Esophagus muscularis mucosa (tissue), 4 donors: ENCODE data around the gene CNTROB. TPM values are rescaled to one million over a fixed set of nuclear protein-coding genes. Genes with fewer than 3 reads are reported as not detected.

ENCODE experiments used
- DNase-seq: peaks from one replicate; pipeline ENCODE4 v3.0.0-alpha.2; 2017; ENCODE audit errors: extremely low spot score
- H3K27ac ChIP-seq, 4 donors: fragments of 200-600 bp; sonication (generic); replicated peaks in 1 of 4; 1 replicate in 3 of 4; 2 replicates in 1 of 4; pipeline ENCODE4 v1.5.1; 2016 to 2019; ENCODE audit warnings: mild to moderate bottlenecking in 1 of 4
- H3K27me3 ChIP-seq, 4 donors: fragments of 200-600 bp; sonication (generic); one replicate each; pipeline versions ENCODE4 v1.5.1 to v1.6.0; 2016 to 2019
- H3K36me3 ChIP-seq, 4 donors: fragments of 200-600 bp; sonication (generic); one replicate each; pipeline ENCODE4 v1.5.1; 2016 to 2019
- H3K4me1 ChIP-seq, 4 donors: fragments of 200-600 bp; sonication (generic); one replicate each; pipeline ENCODE4 v1.5.1; 2016 to 2019
- H3K4me3 ChIP-seq, 4 donors: fragments of 200-600 bp; sonication (generic); 1 replicate in 2 of 4; 2 replicates in 2 of 4; pipeline ENCODE4 v1.5.1; 2016 to 2019; ENCODE audit warnings: mild to moderate bottlenecking in 4 of 4, moderate library complexity in 1 of 4
- H3K9me3 ChIP-seq, 4 donors: fragments of 200-600 bp; sonication (generic); 1 replicate in 3 of 4; 2 replicates in 1 of 4; pipeline ENCODE4 v1.5.1; 2016 to 2019
- EP300 ChIP-seq: sonication (generic); formaldehyde crosslinking; IDR thresholded peaks from one replicate; pipeline ENCODE4 v1.6.1; 2017; ENCODE audit warnings: antibody characterized with exemption
- POLR2A ChIP-seq: fragments of 450-650 bp; IDR thresholded peaks from one replicate; pipeline ENCODE4 v1.6.1; 2017; ENCODE audit warnings: antibody characterized with exemption, moderate library complexity, mild to moderate bottlenecking, low read depth
- POLR2AphosphoS5 ChIP-seq, 2 donors: sonication (generic); formaldehyde crosslinking; IDR thresholded peaks; one replicate each; pipeline ENCODE4 v1.6.1; 2017; ENCODE audit warnings: antibody characterized with exemption in 2 of 2
- WGBS: methylation state at CpG from one replicate; pipeline ENCODE4 v1.1.5; 2018; 5-methylcytosine and 5-hydroxymethylcytosine counted together
- intact Hi-C: fragments of 100-400 bp; cut with DNase I; formaldehyde crosslinking; loops from one replicate; pipeline ENCODE4 v1.15.1; 2023
- total RNA-seq, 4 donors: library from RNA; depleted of rRNA; stranded (reverse); fragments of >200 nt; gene quantifications; one replicate each; pipeline versions ENCODE4 v1.1.0 to v1.2.1, GENCODE V29; 2016
- TF ChIP-seq, protein P1 (sequence below), 3 experiments: fragments of 200-600 bp in 2 of 3; fragments of 450-650 bp in 1 of 3; sonication (generic) in 2 of 3; IDR thresholded peaks; one replicate each; pipeline ENCODE4 v1.5.1; 2017 to 2019; ENCODE audit warnings: antibody characterized with exemption in 3 of 3, mild to moderate bottlenecking in 2 of 3, moderate library complexity in 1 of 3

CNTROB gene
- total RNA-seq, 4 donors from 2014 or later, result 14.4 to 20.0 (median 16.9) TPM

- Histone ChIP-seq H3K4me1 (peaks cover 47 to 67% (median 62%) of the 10 kb centered on the region in 4 donors), H3K27ac (peak within 1 kb of the TSS; percentile 90 to 96 (median 94)), H3K36me3 (peaks cover 0 to 27% (median 14%) of the 10 kb centered on the region in 4 donors), H3K4me3 (peak within 1 kb of the TSS; percentile 84 to 93 (median 90)), H3K27me3 (no peaks in the 10 kb centered on the region), H3K9me3 (no peaks in the 10 kb centered on the region)
- 38% methylated on average over 18 of the region's 18 CpGs for WGBS
- intact Hi-C loops, result no loop called here
- TF ChIP-seq EP300 (no peak), POLR2AphosphoS5 (IDR thresholded peaks at IDR 0.05) (peak in 1 of 2 donors; percentile 11), POLR2A (no peak)
- TF ChIP-seq, protein P1, sequence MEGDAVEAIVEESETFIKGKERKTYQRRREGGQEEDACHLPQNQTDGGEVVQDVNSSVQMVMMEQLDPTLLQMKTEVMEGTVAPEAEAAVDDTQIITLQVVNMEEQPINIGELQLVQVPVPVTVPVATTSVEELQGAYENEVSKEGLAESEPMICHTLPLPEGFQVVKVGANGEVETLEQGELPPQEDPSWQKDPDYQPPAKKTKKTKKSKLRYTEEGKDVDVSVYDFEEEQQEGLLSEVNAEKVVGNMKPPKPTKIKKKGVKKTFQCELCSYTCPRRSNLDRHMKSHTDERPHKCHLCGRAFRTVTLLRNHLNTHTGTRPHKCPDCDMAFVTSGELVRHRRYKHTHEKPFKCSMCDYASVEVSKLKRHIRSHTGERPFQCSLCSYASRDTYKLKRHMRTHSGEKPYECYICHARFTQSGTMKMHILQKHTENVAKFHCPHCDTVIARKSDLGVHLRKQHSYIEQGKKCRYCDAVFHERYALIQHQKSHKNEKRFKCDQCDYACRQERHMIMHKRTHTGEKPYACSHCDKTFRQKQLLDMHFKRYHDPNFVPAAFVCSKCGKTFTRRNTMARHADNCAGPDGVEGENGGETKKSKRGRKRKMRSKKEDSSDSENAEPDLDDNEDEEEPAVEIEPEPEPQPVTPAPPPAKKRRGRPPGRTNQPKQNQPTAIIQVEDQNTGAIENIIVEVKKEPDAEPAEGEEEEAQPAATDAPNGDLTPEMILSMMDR (IDR thresholded peaks at IDR 0.05), result no peak
- no peak for DNase-seq
Measured at GRCh38 chr17:7888184-7888920, 43.7 kb upstream of the CNTROB start, which contains the start of gene CHD3. Gene CHD3, plus strand, starts transcription at chr17:7888789. Its CDS starts 212 bp downstream, at chr17:7889001.

- Histone ChIP-seq H3K27me3 (no peaks in the 10 kb centered on the region), H3K4me1 (peaks cover 44 to 58% (median 53%) of the 10 kb centered on the region in 4 donors), H3K36me3 (peaks cover 9 to 37% (median 24%) of the 10 kb centered on the region in 4 donors), H3K4me3 (peak overlapping the region; percentile 27 to 93 (median 86)), H3K9me3 (no peaks in the 10 kb centered on the region), H3K27ac (peak overlapping the region; percentile 90 to 96 (median 94))
- 13% methylated on average over 11 of the region's 11 CpGs for WGBS
- peak; percentile 96 for DNase-seq
- TF ChIP-seq EP300 (no peak), POLR2AphosphoS5 (IDR thresholded peaks at IDR 0.05) (peak; percentile 92 to 99)
- TF ChIP-seq, protein P1 (IDR thresholded peaks at IDR 0.05), result peak; percentile 23 to 68 (median 41)
- intact Hi-C loops, result no loop called here
Measured at GRCh38 chr17:7889166-7889955, 42.6 kb upstream of the CNTROB start.

DNA sequence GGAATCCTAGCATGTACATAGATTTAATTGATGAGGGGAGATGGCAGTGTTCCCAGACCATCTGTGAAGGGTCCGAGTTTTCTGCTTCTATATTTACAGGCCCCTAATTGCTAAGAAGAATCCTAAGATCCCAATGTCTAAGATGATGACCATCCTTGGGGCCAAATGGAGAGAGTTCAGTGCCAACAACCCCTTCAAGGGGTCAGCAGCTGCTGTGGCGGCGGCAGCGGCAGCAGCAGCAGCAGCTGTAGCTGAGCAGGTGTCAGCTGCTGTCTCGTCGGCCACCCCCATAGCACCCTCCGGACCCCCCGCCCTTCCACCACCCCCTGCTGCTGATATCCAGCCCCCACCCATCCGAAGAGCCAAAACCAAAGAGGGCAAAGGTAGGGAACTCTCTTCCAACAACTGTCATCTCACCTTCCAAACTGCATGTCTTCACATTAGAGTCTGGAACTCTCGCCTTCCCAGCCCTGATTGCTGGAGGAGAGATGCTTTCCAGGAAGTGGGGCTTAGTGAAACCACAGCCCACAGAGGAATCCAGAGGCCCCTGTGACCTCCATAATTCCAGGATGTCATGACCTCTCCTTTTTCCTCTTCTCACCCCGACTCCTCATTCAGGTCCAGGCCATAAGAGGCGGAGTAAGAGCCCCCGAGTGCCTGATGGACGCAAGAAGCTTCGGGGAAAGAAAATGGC, 38.7 kb upstream of the CNTROB start:
- Histone ChIP-seq H3K36me3 (peaks cover 20 to 77% (median 53%) of the 10 kb centered on the region in 4 donors), H3K4me3 (no peak overlapping the region), H3K4me1 (peaks cover 19 to 26% (median 22%) of the 10 kb centered on the region in 4 donors), H3K27ac (no peak overlapping the region), H3K27me3 (no peaks in the 10 kb centered on the region), H3K9me3 (no peaks in the 10 kb centered on the region)
- 66% methylated on average over 12 of the region's 15 CpGs for WGBS
- intact Hi-C loops, result loop anchor here (5.0 kb wide), 1 partner anchor 71 kb away; no protein-coding TSS in a partner anchor
- TF ChIP-seq EP300 (no peak), POLR2AphosphoS5 (IDR thresholded peaks at IDR 0.05) (no peak), POLR2A (no peak)
- TF ChIP-seq, protein P1 (IDR thresholded peaks at IDR 0.05), result no peak
- DNase-seq, result no peak

DNA sequence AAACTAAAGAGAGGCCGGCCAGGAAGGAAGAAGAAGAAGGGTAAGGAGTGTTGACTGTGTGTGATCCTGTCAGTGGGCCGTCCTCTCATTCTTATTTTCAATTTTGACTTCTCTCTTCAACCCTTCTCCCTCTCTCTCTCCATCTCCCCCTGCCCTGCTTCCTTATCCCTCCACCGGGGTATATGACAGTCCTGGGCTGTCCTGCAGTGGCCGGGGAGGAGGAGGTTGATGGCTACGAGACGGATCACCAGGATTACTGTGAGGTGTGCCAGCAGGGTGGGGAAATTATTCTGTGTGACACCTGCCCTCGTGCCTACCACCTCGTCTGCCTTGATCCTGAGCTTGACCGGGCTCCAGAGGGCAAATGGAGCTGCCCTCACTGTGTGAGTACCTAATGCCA, 37.8 kb upstream of the CNTROB start:
- no peak for DNase-seq
- no peak for TF ChIP-seq POLR2A
- TF ChIP-seq, protein P1 (IDR thresholded peaks at IDR 0.05), result no peak
- TF ChIP-seq EP300, result no peak
- no peak for TF ChIP-seq POLR2AphosphoS5 (IDR thresholded peaks at IDR 0.05)
- H3K36me3 ChIP-seq, result peaks cover 29 to 86% (median 62%) of the 10 kb centered on the region in 4 donors
- intact Hi-C loops, result loop anchor here (5.0 kb wide), 1 partner anchor 72 kb away; no protein-coding TSS in a partner anchor
- peaks cover 10 to 17% (median 13%) of the 10 kb centered on the region in 4 donors for H3K4me1 ChIP-seq
- H3K27ac ChIP-seq, result no peak overlapping the region
- no peak overlapping the region for H3K4me3 ChIP-seq
- whole genome bisulfite sequencing, result 83% methylated on average over 9 of the region's 9 CpGs
- no peaks in the 10 kb centered on the region for H3K27me3 ChIP-seq
- H3K9me3 ChIP-seq, result no peaks in the 10 kb centered on the region
